Measurements from ENCODE around the gene EIF2B2.

- no peak for TF ChIP-seq CTCF (conservative IDR thresholded peaks at IDR 0.05; ENCODE audit: low read length)
- no peak for TF ChIP-seq EZH2phosphoT487 (IDR thresholded peaks at IDR 0.05; ENCODE audit: borderline replicate concordance, low read depth, low read length)
Measured at GRCh38 chr14:75030147-75030546, 27.4 kb downstream of the EIF2B2 start.
